HG03280 (cell line): ENCODE data around the gene PNISR.

Experiments
- ATAC-seq: cut with Tn5 transposase; IDR thresholded peaks from one replicate; pipeline ENCODE4 v1.9.1; 2021; ENCODE audit warnings: mild to moderate bottlenecking, moderate library complexity; ENCODE audit not compliant: unreplicated experiment

PNISR gene

GRCh38 chr6:99348288-99349170, 76.6 kb downstream of the PNISR start:
- ATAC-seq: no peak
